Mesendoderm (in vitro differentiated cells): ENCODE data around the gene ADAM23.

Experiments used
- DNase-seq: peaks from one replicate; pipeline ENCODE4 v3.0.0; 2013
- H2AK5ac ChIP-seq: 2 replicates; pipeline ENCODE4 v1.6.1; 2013; ENCODE audit warnings: low read length, inconsistent platforms
- H2BK120ac ChIP-seq: 2 replicates; pipeline ENCODE4 v1.6.1; 2013; ENCODE audit warnings: low read depth, mild to moderate bottlenecking, low read length, moderate library complexity, mixed read lengths
- H2BK15ac ChIP-seq: replicated peaks from 2 replicates; pipeline ENCODE4 v1.6.1; 2013; ENCODE audit warnings: low read depth, mild to moderate bottlenecking, moderate library complexity
- H2BK5ac ChIP-seq: 2 replicates; pipeline ENCODE4 v1.6.1; 2013; ENCODE audit warnings: low read length, inconsistent platforms
- H3K18ac ChIP-seq: 2 replicates; pipeline ENCODE4 v1.6.1; 2013; ENCODE audit warnings: mild to moderate bottlenecking, low read length, mixed read lengths
- H3K23ac ChIP-seq: one replicate; pipeline ENCODE4 v1.6.1; 2013; ENCODE audit warnings: low read length
- H3K27ac ChIP-seq: 2 replicates; pipeline ENCODE4 v1.5.1; 2013; ENCODE audit warnings: low read depth, mild to moderate bottlenecking, inconsistent platforms, low read length, moderate library complexity
- H3K27me3 ChIP-seq: 2 replicates; pipeline ENCODE4 v1.6.1; 2013; ENCODE audit warnings: low read length, control low read depth, mild to moderate bottlenecking, inconsistent platforms; ENCODE audit not compliant: insufficient read depth, poor library complexity
- H3K36me3 ChIP-seq: 2 replicates; pipeline ENCODE4 v1.6.1; 2013; ENCODE audit warnings: low read length, inconsistent platforms; ENCODE audit not compliant: control insufficient read depth, insufficient read depth
- H3K4ac ChIP-seq: one replicate; pipeline ENCODE4 v1.6.1; 2013; ENCODE audit warnings: low read depth, mild to moderate bottlenecking, low read length, moderate library complexity
- H3K4me1 ChIP-seq: 2 replicates; pipeline ENCODE4 v1.6.1; 2013; ENCODE audit warnings: low read depth, low read length, inconsistent platforms; ENCODE audit not compliant: control insufficient read depth
- H3K4me2 ChIP-seq: 2 replicates; pipeline ENCODE4 v1.6.1; 2013; ENCODE audit warnings: low read length
- H3K4me3 ChIP-seq: 2 replicates; pipeline ENCODE4 v1.5.1; 2013; ENCODE audit warnings: mild to moderate bottlenecking, low read length
- H3K56ac ChIP-seq: one replicate; pipeline ENCODE4 v1.6.1; 2013; ENCODE audit warnings: low read length
- H3K79me1 ChIP-seq: 2 replicates; pipeline ENCODE4 v1.6.1; 2013; ENCODE audit warnings: low read length, inconsistent platforms
- H3K79me2 ChIP-seq: 2 replicates; pipeline ENCODE4 v1.6.1; 2013; ENCODE audit warnings: mild to moderate bottlenecking, low read length; ENCODE audit not compliant: control insufficient read depth, insufficient read depth
- H3K9ac ChIP-seq: 2 replicates; pipeline ENCODE4 v1.6.1; 2013; ENCODE audit warnings: low read length, inconsistent platforms
- H4K5ac ChIP-seq: one replicate; pipeline ENCODE4 v1.6.1; 2013; ENCODE audit warnings: low read length
- H4K8ac ChIP-seq: one replicate; pipeline ENCODE4 v1.6.1; 2013; ENCODE audit warnings: low read depth, mild to moderate bottlenecking, control low read depth, low read length, moderate library complexity
- WGBS: extraction: QIAGEN DNeasy Blood & Tissue Kit; methylation state at CpG from one replicate; pipeline ENCODE4 v1.1.7; 2013; ENCODE audit warnings: low lambda C conversion rate, missing lambda C conversion rate; ENCODE audit not compliant: insufficient coverage; ENCODE audit errors: extremely low coverage; 5-methylcytosine and 5-hydroxymethylcytosine counted together

Gene ADAM23

GRCh38 chr2:206433686-206434085, 9.6 kb upstream of the ADAM23 start:
- Histone ChIP-seq H3K4me3 (no peak overlapping the region), H2BK5ac (no peak overlapping the region), H2BK15ac (no peak overlapping the region), H3K23ac (no peak overlapping the region), H3K27ac (no peak overlapping the region), H3K18ac (no peak overlapping the region), H3K79me2 (no peaks in the 10 kb centered on the region), H3K27me3 (no peaks in the 10 kb centered on the region), H3K9ac (no peak overlapping the region), H3K56ac (no peak overlapping the region), H4K5ac (no peak overlapping the region), H3K79me1 (no peaks in the 10 kb centered on the region), H3K4me1 (no peaks in the 10 kb centered on the region), H4K8ac (no peak overlapping the region), H3K4ac (no peak overlapping the region), H3K36me3 (no peaks in the 10 kb centered on the region), H2AK5ac (no peak overlapping the region), H3K4me2 (no peak overlapping the region), H2BK120ac (no peak overlapping the region)
- no peak for DNase-seq

- Histone ChIP-seq H3K4me1 (no peaks in the 10 kb centered on the region), H2BK5ac (no peak overlapping the region), H2BK15ac (no peak overlapping the region), H3K23ac (no peak overlapping the region), H3K79me2 (no peaks in the 10 kb centered on the region), H3K36me3 (no peaks in the 10 kb centered on the region), H3K56ac (no peak overlapping the region), H3K27ac (no peak overlapping the region), H3K27me3 (no peaks in the 10 kb centered on the region), H3K4me3 (no peak overlapping the region), H3K18ac (no peak overlapping the region), H3K4ac (no peak overlapping the region), H3K79me1 (no peaks in the 10 kb centered on the region), H4K8ac (no peak overlapping the region), H2AK5ac (no peak overlapping the region), H2BK120ac (no peak overlapping the region), H3K4me2 (no peak overlapping the region), H3K9ac (no peak overlapping the region), H4K5ac (no peak overlapping the region)
- DNase-seq = no peak
- WGBS = no CpG with 5 or more reads among the region's 3 CpGs
Observed at GRCh38 chr2:206435742-206436141, 7.6 kb upstream of the ADAM23 start.

- no peak for DNase-seq
- no peak overlapping the region for H2AK5ac ChIP-seq
- no peak overlapping the region for H3K9ac ChIP-seq
- no peaks in the 10 kb centered on the region for H3K79me2 ChIP-seq
- H3K4me2 ChIP-seq = no peak overlapping the region
- H2BK120ac ChIP-seq = no peak overlapping the region
- H2BK15ac ChIP-seq = no peak overlapping the region
- no peaks in the 10 kb centered on the region for H3K36me3 ChIP-seq
- no peak overlapping the region for H4K8ac ChIP-seq
- no peak overlapping the region for H3K27ac ChIP-seq
- H4K5ac ChIP-seq = no peak overlapping the region
- no peak overlapping the region for H3K4ac ChIP-seq
- no peak overlapping the region for H3K23ac ChIP-seq
- no peak overlapping the region for H2BK5ac ChIP-seq
- H3K4me3 ChIP-seq = no peak overlapping the region
- no CpG with 5 or more reads among the region's 5 CpGs for WGBS
- no peaks in the 10 kb centered on the region for H3K4me1 ChIP-seq
- H3K18ac ChIP-seq = no peak overlapping the region
- peaks cover 4% of the 10 kb centered on the region for H3K27me3 ChIP-seq
- no peak overlapping the region for H3K56ac ChIP-seq
- no peaks in the 10 kb centered on the region for H3K79me1 ChIP-seq
Observed at GRCh38 chr2:206438196-206438724, 5.1 kb upstream of the ADAM23 start.

- Histone ChIP-seq H3K4me1 (no peaks in the 10 kb centered on the region), H3K4me3 (no peak overlapping the region), H3K79me1 (no peaks in the 10 kb centered on the region), H3K4me2 (no peak overlapping the region), H3K56ac (no peak overlapping the region), H3K18ac (no peak overlapping the region), H2AK5ac (no peak overlapping the region), H3K9ac (no peak overlapping the region), H4K5ac (no peak overlapping the region), H3K27me3 (peaks cover 4% of the 10 kb centered on the region), H2BK15ac (no peak overlapping the region), H3K4ac (no peak overlapping the region), H2BK5ac (no peak overlapping the region), H2BK120ac (no peak overlapping the region), H3K23ac (no peak overlapping the region), H3K79me2 (no peaks in the 10 kb centered on the region), H4K8ac (no peak overlapping the region), H3K27ac (no peak overlapping the region), H3K36me3 (no peaks in the 10 kb centered on the region)
- DNase-seq = no peak
- no CpG with 5 or more reads among the region's 10 CpGs for WGBS
Observed at GRCh38 chr2:206442474-206442832, 879 bp upstream of the ADAM23 start.

GRCh38 chr2:206443735-206444527, 599 bp downstream of the ADAM23 start:
- no peaks in the 10 kb centered on the region for H3K36me3 ChIP-seq
- peak overlapping the region; percentile 75 for H3K9ac ChIP-seq
- peak; percentile 62 for DNase-seq
- peak overlapping the region; percentile 64 for H3K4ac ChIP-seq
- H4K5ac ChIP-seq = no peak overlapping the region
- H3K27me3 ChIP-seq = peaks cover 4% of the 10 kb centered on the region
- no peaks in the 10 kb centered on the region for H3K4me1 ChIP-seq
- no peaks in the 10 kb centered on the region for H3K79me2 ChIP-seq
- H4K8ac ChIP-seq = no peak overlapping the region
- WGBS = no CpG with 5 or more reads among the region's 77 CpGs
- peak overlapping the region; percentile 88 for H3K4me2 ChIP-seq
- H3K18ac ChIP-seq = peak overlapping the region; percentile 53
- no peak overlapping the region for H2AK5ac ChIP-seq
- no peak overlapping the region for H3K23ac ChIP-seq
- H2BK5ac ChIP-seq = no peak overlapping the region
- H3K56ac ChIP-seq = peak overlapping the region; percentile 88
- no peak overlapping the region for H2BK15ac ChIP-seq
- no peaks in the 10 kb centered on the region for H3K79me1 ChIP-seq
- no peak overlapping the region for H3K27ac ChIP-seq
- H2BK120ac ChIP-seq = no peak overlapping the region
- H3K4me3 ChIP-seq = peak overlapping the region; percentile 50

- H3K56ac ChIP-seq = no peak overlapping the region
- no peak overlapping the region for H2BK15ac ChIP-seq
- no CpG with 5 or more reads among the region's 2 CpGs for WGBS
Observed at GRCh38 chr2:206445948-206446347, 2.6 kb downstream of the ADAM23 start.

More at GRCh38 chr2:206445948-206446347, 2.6 kb downstream of the ADAM23 start:
- Histone ChIP-seq H3K4me2 (no peak overlapping the region), H3K79me1 (no peaks in the 10 kb centered on the region), H3K23ac (no peak overlapping the region), H3K9ac (no peak overlapping the region), H3K27me3 (peaks cover 4% of the 10 kb centered on the region), H3K4me3 (no peak overlapping the region), H2BK5ac (no peak overlapping the region), H3K4me1 (no peaks in the 10 kb centered on the region), H3K18ac (no peak overlapping the region), H3K27ac (no peak overlapping the region), H3K4ac (no peak overlapping the region), H2AK5ac (no peak overlapping the region), H3K36me3 (no peaks in the 10 kb centered on the region), H2BK120ac (no peak overlapping the region), H3K79me2 (no peaks in the 10 kb centered on the region), H4K5ac (no peak overlapping the region), H4K8ac (no peak overlapping the region)
- no peak for DNase-seq
